Endothelial cell of umbilical vein (primary cell): ENCODE results near the gene TH. TPM values are rescaled to one million over a fixed set of nuclear protein-coding genes. Genes with fewer than 3 reads are reported as not detected.
"Not testable (repeated sequence)": the region's sequence is repeated elsewhere in the genome, so short reads cannot be mapped to it uniquely, and the experiment has no call there.

Experiments
- BruUV-seq: library from RNA; stranded (reverse); fragments of 400-500 nt; replicated peaks from 2 replicates; lab custom pipeline; 2021; lab: Mats Ljungman, UMichigan
- CTCF ChIA-PET: fragments of 300-600, 350-600 bp; sonication (Branson Sonifier 250); formaldehyde crosslinking; loops from one replicate; lab custom pipeline; 2021; ENCODE audit warnings: antibody characterized with exemption, inconsistent platforms; lab: Charles Lee
- POLR2A ChIA-PET: fragments of 300-600, 350-600 bp; sonication (Branson Sonifier 250); formaldehyde crosslinking; loops from one replicate; lab custom pipeline; 2021; ENCODE audit warnings: antibody characterized with exemption, inconsistent platforms; lab: Charles Lee
- DNase-seq: peaks from one replicate; pipeline ENCODE4 v3.0.0-alpha.2; 2011; ENCODE audit warnings: low read depth, low spot score
- FAIRE-seq: peaks from 2 replicates; lab custom pipeline; 2011; peaks lifted over from hg19 to GRCh38; lab: Jason Lieb, UNC
- H2AFZ ChIP-seq: 2 replicates; pipeline ENCODE4 v1.6.0; 2012; ENCODE audit warnings: low read depth, low read length, control low read depth, inconsistent platforms
- H3K27ac ChIP-seq: 2 replicates; pipeline ENCODE4 v1.5.1; 2011; ENCODE audit warnings: low read depth, mild to moderate bottlenecking, control low read depth, low read length, moderate library complexity; ENCODE audit not compliant: insufficient read depth
- H3K27me3 ChIP-seq, 2 experiments: 2 replicates each; pipeline versions ENCODE4 v1.6.0 to v1.6.1; 2011; ENCODE audit warnings: low read length in 2 of 2, mixed read lengths in 1 of 2; ENCODE audit not compliant: control insufficient read depth in 2 of 2, insufficient read depth in 2 of 2
- H3K36me3 ChIP-seq, 2 experiments: 2 replicates in 1 of 2; 3 replicates in 1 of 2; pipeline ENCODE4 v1.5.1; 2011; ENCODE audit warnings: low read length in 2 of 2, mild to moderate bottlenecking in 1 of 2, moderate library complexity in 1 of 2; ENCODE audit not compliant: control insufficient read depth in 2 of 2, insufficient read depth in 2 of 2; ENCODE audit errors: extremely low read depth in 1 of 2
- H3K4me1 ChIP-seq: 3 replicates; pipeline ENCODE4 v1.5.1; 2011; ENCODE audit warnings: mild to moderate bottlenecking, low read length; ENCODE audit not compliant: control insufficient read depth, insufficient read depth; ENCODE audit errors: extremely low read depth
- H3K4me2 ChIP-seq: 2 replicates; pipeline ENCODE4 v1.6.1; 2011; ENCODE audit warnings: low read length, control low read depth, mixed read lengths; ENCODE audit not compliant: insufficient read depth
- H3K4me3 ChIP-seq, 3 experiments: fragments of 200-600 bp in 1 of 3; sonication (generic), shearing (Covaris generic) in 1 of 3; replicated peaks in 1 of 3; 2 replicates each; pipeline ENCODE4 v1.5.1; 2011 to 2016; ENCODE audit warnings: control low read depth in 3 of 3, low read length in 3 of 3, mild to moderate bottlenecking in 2 of 3, inconsistent platforms in 1 of 3, low read depth in 1 of 3, moderate library complexity in 1 of 3; ENCODE audit not compliant: insufficient read depth in 1 of 3
- H3K79me2 ChIP-seq: 2 replicates; pipeline ENCODE4 v1.6.0; 2012; ENCODE audit warnings: low read length, inconsistent platforms; ENCODE audit not compliant: control insufficient read depth, insufficient read depth
- H3K9ac ChIP-seq: replicated peaks from 2 replicates; pipeline ENCODE3; 2011; ENCODE audit warnings: low read length, control low read depth; ENCODE audit not compliant: insufficient read depth; ENCODE audit errors: extremely low read depth
- H3K9me1 ChIP-seq: replicated peaks from 3 replicates; pipeline ENCODE4 v1.6.0; 2011; ENCODE audit warnings: mild to moderate bottlenecking, low read length; ENCODE audit not compliant: control insufficient read depth, insufficient read depth; ENCODE audit errors: extremely low read depth
- H3K9me3 ChIP-seq: replicated peaks from 2 replicates; pipeline ENCODE4 v1.5.1; 2012; ENCODE audit warnings: low read length, inconsistent platforms; ENCODE audit not compliant: control insufficient read depth, insufficient read depth
- H4K20me1 ChIP-seq: replicated peaks from 2 replicates; pipeline ENCODE3; 2011; ENCODE audit warnings: mild to moderate bottlenecking, low read length; ENCODE audit not compliant: control insufficient read depth, insufficient read depth; ENCODE audit errors: extremely low read depth
- CTCF ChIP-seq, 2 donors: IDR thresholded peaks; 1 replicate in 1 of 2; 2 replicates in 1 of 2; pipeline ENCODE4 v1.5.1; 2011; ENCODE audit warnings: low read length in 2 of 2, mild to moderate bottlenecking in 2 of 2, moderate library complexity in 2 of 2, control low read depth in 1 of 2, inconsistent platforms in 1 of 2, low read depth in 1 of 2; ENCODE audit not compliant: insufficient read depth in 1 of 2; ENCODE audit errors: extremely low read depth in 1 of 2
- EZH2 ChIP-seq: IDR thresholded peaks from 2 replicates; pipeline ENCODE4 v1.6.1; 2012; ENCODE audit warnings: borderline replicate concordance, low read depth, mild to moderate bottlenecking, moderate library complexity, low read length, inconsistent platforms; ENCODE audit not compliant: severe bottlenecking
- FOS ChIP-seq: IDR thresholded peaks from 2 replicates; pipeline ENCODE4 v1.6.1; 2011; ENCODE audit warnings: mild to moderate bottlenecking, low read length, moderate library complexity, borderline replicate concordance; ENCODE audit not compliant: insufficient read depth
- GATA2 ChIP-seq: IDR thresholded peaks from 2 replicates; pipeline ENCODE4 v1.7.0; 2011; ENCODE audit warnings: low read depth, mild to moderate bottlenecking, moderate library complexity, mixed read lengths, low read length; ENCODE audit not compliant: insufficient read length, insufficient read depth
- JUN ChIP-seq: IDR thresholded peaks from 2 replicates; pipeline ENCODE4 v1.6.1; 2011; ENCODE audit warnings: borderline replicate concordance, low read depth; ENCODE audit not compliant: insufficient read length, insufficient read depth
- MYC ChIP-seq: IDR thresholded peaks from one replicate; pipeline ENCODE4 v1.6.1; 2011; ENCODE audit warnings: mild to moderate bottlenecking, low read depth, low read length
- POLR2A ChIP-seq: IDR thresholded peaks from 2 replicates; pipeline ENCODE4 v1.6.1; 2012; ENCODE audit warnings: low read depth, mild to moderate bottlenecking, control low read depth, low read length
- POLR2AphosphoS5 ChIP-seq: IDR thresholded peaks from 2 replicates; pipeline ENCODE4 v1.6.1; 2012; ENCODE audit warnings: low read depth, mild to moderate bottlenecking, control low read depth, low read length, moderate library complexity; ENCODE audit not compliant: insufficient read depth
- dilution Hi-C: fragments of 300-500 bp; cut with MboI; formaldehyde crosslinking; loops from one replicate; pipeline ENCODE4 v1.15.0; 2019; ENCODE audit warnings: low sequenced_read_pairs; ENCODE audit not compliant: extremely low pct_ligation_motif_present
- intact Hi-C: fragments of 100-400 bp; cut with micrococcal nuclease; formaldehyde crosslinking; loops from one replicate; pipeline ENCODE4 v1.10.0; 2022
- polyA plus RNA-seq, 4 experiments: library from polyadenylated mRNA; depleted of rRNA in 3 of 4; stranded (reverse) in 3 of 4; unstranded in 1 of 4; fragments of >200 nt; gene quantifications; 2 replicates each; pipeline versions ENCODE4 v1.2.1 to v1.2.3, GENCODE V29; 2011 to 2012; ENCODE audit warnings: missing spikeins in 1 of 4
- total RNA-seq: library from RNA; stranded (reverse); gene quantifications from 2 replicates; pipeline ENCODE4 v1.2.3, GENCODE V29; 2021
- TF ChIP-seq, protein P1 (sequence below): IDR thresholded peaks from 2 replicates; pipeline ENCODE4 v1.6.1; 2011; ENCODE audit not compliant: insufficient read depth, insufficient read length

Gene TH
- total and polyA plus RNA-seq, 2 donors (not counting 3 experiments of a cell fraction or from before 2014, with no cell fraction given), result not detected

DNA sequence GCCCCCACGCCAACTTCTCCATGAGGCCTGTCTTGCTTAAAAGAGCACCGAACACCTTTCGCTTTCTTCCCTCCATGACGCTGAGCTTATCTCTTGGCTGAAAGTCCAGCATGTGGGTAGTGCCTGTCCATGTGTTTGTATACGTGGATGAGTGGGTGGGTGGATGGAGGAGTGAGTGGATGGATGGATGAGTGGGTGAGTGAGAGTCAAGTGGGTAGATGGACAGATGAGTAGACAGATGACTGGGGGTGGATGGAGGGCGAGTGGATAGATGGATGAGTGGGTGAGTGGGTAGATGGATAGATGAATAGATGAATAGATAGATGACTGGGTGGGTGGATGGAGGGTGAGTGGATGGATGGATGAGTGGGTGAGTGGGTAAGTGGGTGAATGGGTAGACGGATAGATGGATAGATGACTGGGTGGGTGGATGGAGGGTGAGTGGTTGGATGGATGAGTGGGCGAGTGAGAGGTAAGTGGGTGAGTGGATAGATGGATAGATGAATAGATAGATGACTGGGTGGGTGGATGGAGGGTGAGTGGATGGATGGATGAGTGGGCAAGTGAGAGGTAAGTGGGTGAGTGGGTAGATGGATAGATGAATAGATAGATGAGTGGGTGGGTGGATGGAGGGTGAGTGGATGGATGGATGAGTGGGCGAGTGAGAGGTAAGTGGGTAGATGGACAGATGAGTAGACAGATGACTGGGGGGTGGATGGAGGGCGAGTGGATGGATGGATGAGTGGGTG is 46.7 kb downstream of the TH start:
- H3K79me2 ChIP-seq, H3K27me3 ChIP-seq, DNase-seq, BruUV-seq, H2AFZ ChIP-seq, H3K4me1 ChIP-seq, H3K9ac ChIP-seq, H4K20me1 ChIP-seq, H3K9me1 ChIP-seq, FAIRE-seq, POLR2A ChIA-PET, intact Hi-C loops, H3K36me3 ChIP-seq, H3K4me3 ChIP-seq, H3K9me3 ChIP-seq, H3K27ac ChIP-seq, dilution Hi-C loops, H3K4me2 ChIP-seq: not testable (repeated sequence)
- CTCF ChIA-PET, result interaction anchor here (1.2 kb wide), 1 partner anchor 31 kb away, joined by 3 read pairs; no protein-coding TSS in a partner anchor

DNA sequence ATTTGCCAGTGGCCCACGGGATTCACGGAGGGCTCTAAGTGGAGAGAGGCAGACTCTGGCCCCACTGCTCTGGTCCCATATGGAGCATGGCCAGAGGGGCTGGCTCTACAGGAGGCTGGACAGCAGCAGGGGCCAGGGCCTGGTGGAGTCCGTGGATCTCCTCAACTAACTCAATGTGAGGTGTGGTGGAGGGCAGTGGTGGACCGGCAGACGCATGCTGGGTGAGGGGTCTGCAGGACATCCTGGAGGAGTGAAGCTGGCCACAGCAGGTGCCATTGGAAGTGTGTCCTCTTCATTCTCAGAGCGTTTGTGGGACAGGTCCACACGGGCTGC is 48.0 kb downstream of the TH start:
- intact Hi-C loops (no loop called here), dilution Hi-C loops (no loop called here)
- H3K9me3 ChIP-seq, result no peaks in the 10 kb centered on the region
- no peak overlapping the region for H3K4me3 ChIP-seq
- H3K9ac ChIP-seq, result no peak overlapping the region
- H3K4me2 ChIP-seq, result no peak overlapping the region
- no peaks in the 10 kb centered on the region for H3K79me2 ChIP-seq
- H3K27me3 ChIP-seq, result peaks cover 0 to under 1% of the 10 kb centered on the region in 2 experiments
- H3K9me1 ChIP-seq, result no peaks in the 10 kb centered on the region
- no peaks in the 10 kb centered on the region for H3K4me1 ChIP-seq
- H2AFZ ChIP-seq, result no peak overlapping the region
- BruUV-seq, result no TSS peak
- FAIRE-seq (no peak), DNase-seq (no peak)
- TF ChIP-seq EZH2 (no peak), MYC (no peak), POLR2A (no peak), POLR2AphosphoS5 (no peak), GATA2 (no peak), FOS (no peak), CTCF (IDR thresholded peaks at IDR 0.05; ENCODE audit: extremely low read depth in 1 of 2, insufficient read depth in 1 of 2, low read depth in 1 of 2, low read length in 2 of 2) (no peak), JUN (no peak)
- TF ChIP-seq, protein P1, sequence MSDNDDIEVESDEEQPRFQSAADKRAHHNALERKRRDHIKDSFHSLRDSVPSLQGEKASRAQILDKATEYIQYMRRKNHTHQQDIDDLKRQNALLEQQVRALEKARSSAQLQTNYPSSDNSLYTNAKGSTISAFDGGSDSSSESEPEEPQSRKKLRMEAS, result no peak
- H3K36me3 ChIP-seq, result no peaks in the 10 kb centered on the region
- H3K27ac ChIP-seq, result no peak overlapping the region
- no peaks in the 10 kb centered on the region for H4K20me1 ChIP-seq
- ChIA-PET POLR2A (no interaction called here), CTCF (interaction anchor here (1.2 kb wide), 1 partner anchor 30 kb away, joined by 3 read pairs; no protein-coding TSS in a partner anchor)
